DND-41 (cell line): ENCODE data around the gene BCAN.

Experiments used
- CTCF ChIP-seq: IDR thresholded peaks from 2 replicates; pipeline ENCODE4 v1.5.1; 2012; ENCODE audit warnings: borderline replicate concordance, low read length, moderate library complexity, mild to moderate bottlenecking; ENCODE audit not compliant: poor library complexity, severe bottlenecking; ENCODE audit errors: extremely low read depth
- EZH2 ChIP-seq: IDR thresholded peaks from 3 replicates; pipeline ENCODE4 v1.6.1; 2012; ENCODE audit warnings: borderline replicate concordance, low read depth, mild to moderate bottlenecking, moderate library complexity, low read length, inconsistent platforms; ENCODE audit not compliant: severe bottlenecking

DNA sequence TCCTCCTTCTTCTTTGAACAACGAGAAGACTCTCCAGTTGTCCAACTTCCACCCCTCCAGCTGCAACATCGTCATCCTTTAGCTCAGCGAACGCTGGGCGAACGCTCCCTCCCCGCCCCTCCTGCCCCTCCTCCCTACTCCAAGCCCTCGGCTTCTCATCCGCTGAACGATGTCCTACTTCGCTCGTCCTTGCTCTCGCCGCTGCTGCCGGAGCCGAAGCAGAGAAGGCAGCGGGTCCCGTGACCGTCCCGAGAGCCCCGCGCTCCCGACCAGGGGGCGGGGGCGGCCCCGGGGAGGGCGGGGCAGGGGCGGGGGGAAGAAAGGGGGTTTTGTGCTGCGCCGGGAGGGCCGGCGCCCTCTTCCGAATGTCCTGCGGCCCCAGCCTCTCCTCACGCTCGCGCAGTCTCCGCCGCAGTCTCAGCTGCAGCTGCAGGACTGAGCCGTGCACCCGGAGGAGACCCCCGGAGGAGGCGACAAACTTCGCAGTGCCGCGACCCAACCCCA, at the start of gene BCAN:
- TF ChIP-seq CTCF, result no peak
- no peak for TF ChIP-seq EZH2
